Progenitor cell of endocrine pancreas (in vitro differentiated cells): ENCODE data around the gene TRMT1L. TPM values are rescaled to one million over a fixed set of nuclear protein-coding genes. Genes with fewer than 3 reads are reported as not detected.

Experiments used
- DNase-seq: peaks from one replicate; pipeline ENCODE4 v3.0.0; 2021; ENCODE audit warnings: low spot score; ENCODE audit not compliant: unreplicated experiment
- H3K27ac Mint-ChIP-seq: 2 replicates; pipeline ENCODE4 v1.8.0; 2021; ENCODE audit warnings: mild to moderate bottlenecking, moderate library complexity, mixed read lengths
- H3K27me3 Mint-ChIP-seq: 2 replicates; pipeline ENCODE4 v1.8.0; 2021; ENCODE audit warnings: mixed read lengths
- H3K36me3 Mint-ChIP-seq: 2 replicates; pipeline ENCODE4 v1.8.0; 2022; ENCODE audit warnings: mixed read lengths; ENCODE audit not compliant: insufficient read depth
- H3K4me1 Mint-ChIP-seq: 2 replicates; pipeline ENCODE4 v1.8.0; 2021; ENCODE audit warnings: low read depth, mixed read lengths
- H3K4me3 Mint-ChIP-seq: 2 replicates; pipeline ENCODE4 v1.8.0; 2021; ENCODE audit warnings: low read depth, mild to moderate bottlenecking, moderate library complexity, mixed read lengths
- H3K9me3 Mint-ChIP-seq: 2 replicates; pipeline ENCODE4 v1.8.0; 2021; ENCODE audit warnings: low read depth, mixed read lengths
- CTCF ChIP-seq: fragments of 200-600 bp; sonication (generic); IDR thresholded peaks from one replicate; pipeline ENCODE4 v1.5.0; 2021; ENCODE audit warnings: antibody characterized with exemption, mild to moderate bottlenecking; ENCODE audit not compliant: unreplicated experiment
- total RNA-seq: library from RNA; stranded (reverse); gene quantifications from 2 replicates; pipeline ENCODE4 v1.2.1, GENCODE V29; 2021

Gene TRMT1L
- total RNA-seq, 1 donor from 2014 or later = 30.6 TPM

- Mint-ChIP-seq H3K27me3 (no peaks in the 10 kb centered on the region), H3K36me3 (peaks cover 6% of the 10 kb centered on the region), H3K4me1 (no peaks in the 10 kb centered on the region), H3K4me3 (no peak overlapping the region), H3K27ac (no peak overlapping the region), H3K9me3 (peaks cover 8% of the 10 kb centered on the region)
- no peak for DNase-seq
- no peak for TF ChIP-seq CTCF
These were observed 44.4 kb downstream of the TRMT1L start for GRCh38 chr1:185112356-185112755.

- H3K27ac Mint-ChIP-seq = no peak overlapping the region
- peaks cover 7% of the 10 kb centered on the region for H3K36me3 Mint-ChIP-seq
- no peaks in the 10 kb centered on the region for H3K4me1 Mint-ChIP-seq
- no peak for DNase-seq
- H3K4me3 Mint-ChIP-seq = no peak overlapping the region
- TF ChIP-seq CTCF = no peak
- H3K9me3 Mint-ChIP-seq = peaks cover 11% of the 10 kb centered on the region
- no peaks in the 10 kb centered on the region for H3K27me3 Mint-ChIP-seq
These were observed 44.9 kb downstream of the TRMT1L start for GRCh38 chr1:185111873-185112272.

GRCh38 chr1:185110145-185110544 lies 46.6 kb downstream of the TRMT1L start:
- no peak for DNase-seq
- peaks cover 11% of the 10 kb centered on the region for H3K9me3 Mint-ChIP-seq
- no peak overlapping the region for H3K27ac Mint-ChIP-seq
- no peak overlapping the region for H3K4me3 Mint-ChIP-seq
- no peaks in the 10 kb centered on the region for H3K27me3 Mint-ChIP-seq
- no peak for TF ChIP-seq CTCF
- peaks cover 13% of the 10 kb centered on the region for H3K36me3 Mint-ChIP-seq
- H3K4me1 Mint-ChIP-seq = no peaks in the 10 kb centered on the region

GRCh38 chr1:185108321-185108720 lies 48.4 kb downstream of the TRMT1L start:
- H3K36me3 Mint-ChIP-seq = peaks cover 13% of the 10 kb centered on the region
- no peak for TF ChIP-seq CTCF

GRCh38 chr1:185105121-185105520 lies 51.6 kb downstream of the TRMT1L start:
- Mint-ChIP-seq H3K4me3 (no peak overlapping the region), H3K4me1 (no peaks in the 10 kb centered on the region)

More at GRCh38 chr1:185108321-185108720, 48.4 kb downstream of the TRMT1L start:
- peaks cover 11% of the 10 kb centered on the region for H3K9me3 Mint-ChIP-seq
- H3K27ac Mint-ChIP-seq = no peak overlapping the region
- H3K4me1 Mint-ChIP-seq = no peaks in the 10 kb centered on the region
- DNase-seq = no peak
- H3K27me3 Mint-ChIP-seq = no peaks in the 10 kb centered on the region
- no peak overlapping the region for H3K4me3 Mint-ChIP-seq

More at GRCh38 chr1:185105121-185105520, 51.6 kb downstream of the TRMT1L start:
- Mint-ChIP-seq H3K27ac (no peak overlapping the region), H3K36me3 (peaks cover 33% of the 10 kb centered on the region), H3K9me3 (peaks cover 11% of the 10 kb centered on the region), H3K27me3 (no peaks in the 10 kb centered on the region)
- no peak for TF ChIP-seq CTCF
- DNase-seq = no peak
